Measurements from ENCODE around the gene AJUBA.

- TF ChIP-seq, protein P1, sequence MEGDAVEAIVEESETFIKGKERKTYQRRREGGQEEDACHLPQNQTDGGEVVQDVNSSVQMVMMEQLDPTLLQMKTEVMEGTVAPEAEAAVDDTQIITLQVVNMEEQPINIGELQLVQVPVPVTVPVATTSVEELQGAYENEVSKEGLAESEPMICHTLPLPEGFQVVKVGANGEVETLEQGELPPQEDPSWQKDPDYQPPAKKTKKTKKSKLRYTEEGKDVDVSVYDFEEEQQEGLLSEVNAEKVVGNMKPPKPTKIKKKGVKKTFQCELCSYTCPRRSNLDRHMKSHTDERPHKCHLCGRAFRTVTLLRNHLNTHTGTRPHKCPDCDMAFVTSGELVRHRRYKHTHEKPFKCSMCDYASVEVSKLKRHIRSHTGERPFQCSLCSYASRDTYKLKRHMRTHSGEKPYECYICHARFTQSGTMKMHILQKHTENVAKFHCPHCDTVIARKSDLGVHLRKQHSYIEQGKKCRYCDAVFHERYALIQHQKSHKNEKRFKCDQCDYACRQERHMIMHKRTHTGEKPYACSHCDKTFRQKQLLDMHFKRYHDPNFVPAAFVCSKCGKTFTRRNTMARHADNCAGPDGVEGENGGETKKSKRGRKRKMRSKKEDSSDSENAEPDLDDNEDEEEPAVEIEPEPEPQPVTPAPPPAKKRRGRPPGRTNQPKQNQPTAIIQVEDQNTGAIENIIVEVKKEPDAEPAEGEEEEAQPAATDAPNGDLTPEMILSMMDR (IDR thresholded peaks at IDR 0.05): no peak
- TF ChIP-seq EZH2 (IDR thresholded peaks at IDR 0.05; ENCODE audit: borderline replicate concordance, insufficient read depth, low read depth, low read length, poor library complexity, severe bottlenecking): no peak
These were observed 14.7 kb upstream of the AJUBA start for GRCh38 chr14:22996768-22997654.

Data from B cell (primary cell).